OCI-M1 (cell line): ENCODE data around the gene C17orf58.

ENCODE experiments used
- DNase-seq: peaks from one replicate; lab custom pipeline; 2025; lab: John Stamatoyannopoulos, UW

Gene C17orf58

DNA sequence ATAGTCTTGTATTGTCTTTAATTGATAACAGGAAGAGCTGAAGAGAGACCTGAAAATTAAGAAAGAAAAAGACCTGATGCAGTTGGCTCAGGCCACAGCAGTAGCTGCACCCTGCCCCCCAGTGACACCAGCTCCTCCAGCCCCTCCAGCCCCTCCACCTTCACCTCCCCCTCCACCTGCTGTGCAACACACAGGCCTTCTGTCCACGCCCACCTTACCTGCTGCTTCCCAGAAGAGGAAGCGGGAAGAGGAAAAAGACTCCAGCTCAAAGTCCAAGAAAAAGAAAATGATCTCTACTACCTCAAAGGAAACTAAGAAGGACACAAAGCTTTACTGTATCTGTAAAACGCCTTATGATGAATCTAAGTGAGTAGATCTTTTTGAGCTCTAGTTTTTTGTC, 36.8 kb downstream of the C17orf58 start:
- DNase-seq, result no peak

DNA sequence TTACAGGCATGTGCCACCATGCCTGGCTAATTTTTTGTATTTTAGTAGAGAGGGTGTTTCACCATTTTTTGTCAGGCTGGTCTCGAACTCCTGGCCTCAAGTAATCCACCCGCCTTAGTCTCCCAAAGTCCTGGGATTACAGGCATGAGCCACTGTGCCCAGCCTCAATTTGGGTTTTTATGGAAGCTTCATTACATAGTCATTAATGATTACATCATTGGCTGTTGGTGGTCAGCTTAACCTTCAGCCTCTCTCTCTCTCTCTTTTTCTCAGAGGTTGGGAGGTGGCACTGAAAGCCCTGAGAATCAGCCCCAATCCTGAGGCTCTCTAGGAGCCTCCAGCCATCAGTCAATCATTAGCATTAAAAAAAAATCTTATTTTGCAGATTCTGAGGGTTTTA, 45.3 kb downstream of the C17orf58 start:
- no peak for DNase-seq

DNA sequence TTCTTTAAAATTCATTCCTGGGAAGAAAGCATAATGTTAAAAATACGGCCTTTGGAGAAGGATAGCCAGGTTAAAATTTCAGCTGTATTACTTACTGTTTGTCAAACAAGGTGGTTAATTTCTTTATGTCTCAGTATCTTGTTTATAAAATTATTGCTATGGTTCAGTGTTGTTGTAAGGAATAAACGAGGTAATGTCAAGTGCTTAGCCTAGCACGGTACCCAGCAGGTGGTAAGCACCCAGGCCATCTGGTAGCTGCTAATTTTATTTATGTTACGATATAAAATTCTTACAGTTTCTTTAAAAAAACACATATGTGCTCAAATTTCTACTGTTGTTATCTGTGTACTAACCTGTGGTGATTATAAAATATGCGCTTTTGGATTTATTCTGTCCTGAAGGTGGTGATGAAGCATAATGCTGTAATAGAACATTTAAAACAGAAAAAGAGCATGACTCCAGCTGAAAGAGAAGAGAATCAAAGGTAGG, 48.9 kb downstream of the C17orf58 start:
- DNase-seq, result no peak

DNA sequence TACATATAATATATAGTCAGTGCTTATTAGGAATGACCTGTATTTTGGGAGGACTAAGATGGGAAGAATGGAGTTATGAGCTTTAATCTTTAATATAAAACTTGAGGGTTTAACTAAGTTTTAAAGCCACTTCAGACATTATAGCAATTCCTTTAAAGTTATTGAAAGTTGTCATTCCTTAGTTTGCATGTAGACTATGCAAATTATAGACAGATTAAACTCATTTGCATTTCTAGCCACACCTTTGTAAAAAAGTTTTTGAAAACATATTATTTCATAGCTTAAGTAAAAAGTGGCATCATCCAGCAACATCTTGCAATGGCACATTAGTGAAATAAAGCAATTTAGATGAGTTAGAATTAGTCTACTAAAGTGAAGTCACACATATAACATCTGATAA, 49.8 kb downstream of the C17orf58 start:
- no peak for DNase-seq

GRCh38 chr17:67944035-67944434, 52.2 kb downstream of the C17orf58 start:
- DNase-seq, result no peak

DNA sequence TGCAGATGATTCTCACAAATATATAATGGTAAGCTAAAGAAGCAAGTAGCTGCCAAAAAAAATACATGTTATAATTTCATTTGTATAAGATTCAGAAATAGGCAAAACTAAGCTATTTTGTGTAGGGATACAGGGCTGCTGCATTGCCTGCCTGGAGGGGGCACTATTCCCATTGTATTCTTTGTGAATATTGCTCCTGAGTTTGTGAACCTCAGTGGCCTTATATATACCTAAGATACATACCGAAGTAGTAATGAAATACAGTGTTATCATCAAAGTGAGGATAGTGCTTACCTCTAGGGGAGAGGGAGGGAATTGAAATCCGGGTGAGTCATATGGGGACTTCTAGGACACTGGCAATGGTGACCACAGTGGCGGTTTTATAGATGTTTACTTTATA, 53.5 kb downstream of the C17orf58 start:
- peak; percentile 37 for DNase-seq
